ENCODE measurements around the gene KDM4C.
"Not testable (repeated sequence)": the region's sequence is repeated elsewhere in the genome, so short reads cannot be mapped to it uniquely, and the experiment has no call there.

Gene KDM4C

GRCh38 chr9:6987381-6987780 lies 229.6 kb downstream of the KDM4C start:
- no peak for DNase-seq

- no peak for DNase-seq
These were observed 233.6 kb downstream of the KDM4C start for GRCh38 chr9:6991418-6991817.

GRCh38 chr9:6996061-6996854 lies 238.5 kb downstream of the KDM4C start:
- DNase-seq = no peak

- DNase-seq = no peak
These were observed 239.6 kb downstream of the KDM4C start for GRCh38 chr9:6997330-6997729.

GRCh38 chr9:6999794-7000193 lies 242.0 kb downstream of the KDM4C start:
- no peak for DNase-seq

- DNase-seq = no peak
These were observed 243.8 kb downstream of the KDM4C start for GRCh38 chr9:7001571-7001970.

GRCh38 chr9:7003861-7004260 lies 246.1 kb downstream of the KDM4C start:
- no peak for DNase-seq

- DNase-seq = no peak
These were observed 248.6 kb downstream of the KDM4C start for GRCh38 chr9:7006417-7006816.

- no peak for DNase-seq
These were observed 250.6 kb downstream of the KDM4C start for GRCh38 chr9:7008411-7008810.

GRCh38 chr9:7009065-7009464 lies 251.3 kb downstream of the KDM4C start:
- no peak for DNase-seq

- DNase-seq = no peak
These were observed 253.8 kb downstream of the KDM4C start for GRCh38 chr9:7011395-7012067.

- DNase-seq = no peak
These were observed 270.2 kb downstream of the KDM4C start for GRCh38 chr9:7027996-7028395.

GRCh38 chr9:7028591-7028990 lies 270.8 kb downstream of the KDM4C start:
- DNase-seq = no peak

- DNase-seq = not testable (repeated sequence)
These were observed 273.2 kb downstream of the KDM4C start for GRCh38 chr9:7030943-7031342.

GRCh38 chr9:7033076-7034045 lies 275.6 kb downstream of the KDM4C start:
- no peak for DNase-seq

GRCh38 chr9:7037176-7037575 lies 279.4 kb downstream of the KDM4C start:
- no peak for DNase-seq

GRCh38 chr9:7042124-7042523 lies 284.4 kb downstream of the KDM4C start:
- no peak for DNase-seq

- no peak for DNase-seq
These were observed 287.6 kb downstream of the KDM4C start for GRCh38 chr9:7045361-7045760.

- no peak for DNase-seq
These were observed 293.9 kb downstream of the KDM4C start for GRCh38 chr9:7051711-7052110.

- DNase-seq = no peak
These were observed 296.1 kb downstream of the KDM4C start for GRCh38 chr9:7053903-7054302.

GRCh38 chr9:7055171-7055903 lies 297.6 kb downstream of the KDM4C start:
- DNase-seq = no peak

- DNase-seq = no peak
These were observed 298.5 kb downstream of the KDM4C start for GRCh38 chr9:7056254-7056653.

GRCh38 chr9:7058473-7058872 lies 300.7 kb downstream of the KDM4C start:
- DNase-seq = no peak

Measured in right forelimb (tissue), 1 donor.